GM18520 (cell line): ENCODE results near the gene ANGEL2.

Source experiments
- ATAC-seq: cut with Tn5 transposase; IDR thresholded peaks from one replicate; pipeline ENCODE4 v1.9.1; 2021; ENCODE audit not compliant: unreplicated experiment

Gene ANGEL2

GRCh38 chr1:212953321-212953720 lies 62.3 kb downstream of the ANGEL2 start:
- no peak for ATAC-seq

DNA sequence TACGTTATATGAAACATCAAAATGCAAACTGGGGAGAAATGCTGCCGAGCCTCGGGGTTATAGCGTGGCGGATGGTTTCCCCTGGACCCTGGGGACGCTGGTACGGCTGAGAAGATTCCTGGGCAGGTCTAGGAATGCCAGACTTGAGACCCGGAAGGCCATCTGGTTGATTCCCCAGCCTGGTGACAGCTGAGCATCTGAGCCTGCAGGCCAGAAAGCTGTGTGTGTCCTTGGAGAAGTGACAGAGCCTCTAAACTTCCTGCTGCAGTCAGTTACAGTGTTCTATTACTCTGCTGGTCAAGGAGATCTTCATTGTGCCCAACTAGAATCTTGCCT lies 63.1 kb downstream of the ANGEL2 start:
- no peak for ATAC-seq

DNA sequence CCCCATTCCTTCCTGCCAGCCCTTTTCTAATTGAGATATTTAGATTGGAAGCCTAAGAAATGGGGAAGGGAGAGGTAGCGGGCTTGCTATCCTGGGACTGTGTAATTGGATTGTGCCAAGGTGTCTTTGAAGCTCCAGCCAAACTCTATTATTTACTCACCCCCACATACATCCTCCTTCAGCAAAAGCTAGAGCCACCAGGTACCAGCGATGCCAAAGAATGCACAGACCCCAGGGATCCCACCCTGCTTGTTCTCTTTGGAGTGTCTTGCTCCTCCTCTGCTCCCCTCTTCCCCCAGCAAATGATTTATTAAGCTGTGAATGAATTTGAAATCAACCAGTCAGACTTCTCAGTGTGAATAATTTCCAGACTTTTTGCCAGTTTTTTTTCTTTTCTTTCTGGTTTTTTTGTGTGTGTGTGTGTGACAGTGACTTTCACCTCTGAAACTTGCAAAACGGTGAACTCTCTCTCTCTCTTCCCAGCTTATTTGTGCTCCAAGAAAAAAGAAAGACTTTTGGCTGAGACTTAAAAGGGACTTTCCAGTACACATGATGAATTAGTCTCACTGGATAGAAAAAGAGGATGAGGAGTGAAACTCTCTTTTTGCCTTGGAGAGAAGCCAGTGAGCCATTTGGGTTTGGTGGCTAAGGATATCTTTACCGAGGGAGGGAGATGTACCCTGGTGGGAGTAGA lies 63.6 kb downstream of the ANGEL2 start:
- no peak for ATAC-seq

DNA sequence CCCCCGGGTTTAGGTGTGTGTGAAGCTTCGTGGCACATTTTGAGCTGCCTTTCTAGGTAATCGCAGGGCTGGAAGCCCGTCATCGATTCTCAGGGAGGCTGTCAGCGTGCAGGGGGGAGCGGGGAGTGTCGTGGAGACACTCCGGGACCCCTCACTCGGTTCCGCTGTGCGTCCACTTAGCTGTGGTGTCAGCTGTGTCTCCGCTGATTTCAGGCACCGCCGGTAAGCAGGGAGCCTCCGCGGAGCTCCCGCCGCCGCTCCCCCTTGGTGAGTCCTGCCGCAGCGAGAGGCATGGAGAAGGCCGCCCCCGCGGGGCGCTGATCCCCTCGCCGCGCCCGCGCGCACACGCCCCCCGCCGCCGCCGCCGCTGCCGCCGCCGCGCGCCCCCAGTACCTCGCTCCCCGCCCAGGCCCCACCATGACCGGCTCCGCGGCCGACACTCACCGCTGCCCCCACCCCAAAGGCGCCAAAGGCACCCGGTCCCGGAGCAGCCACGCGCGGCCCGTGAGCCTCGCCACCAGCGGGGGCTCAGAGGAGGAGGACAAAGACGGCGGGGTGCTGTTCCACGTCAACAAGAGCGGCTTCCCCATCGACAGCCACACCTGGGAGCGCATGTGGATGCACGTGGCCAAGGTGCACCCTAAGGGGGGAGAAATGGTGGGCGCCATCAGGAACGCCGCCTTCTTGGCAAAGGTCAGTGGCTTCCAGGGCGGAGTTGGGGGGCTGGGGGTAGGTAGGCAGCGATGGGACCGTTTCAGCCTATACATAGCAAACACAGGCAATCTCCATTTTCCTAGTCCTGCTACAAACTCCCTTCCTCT lies 64.3 kb downstream of the ANGEL2 start:
- no peak for ATAC-seq

DNA sequence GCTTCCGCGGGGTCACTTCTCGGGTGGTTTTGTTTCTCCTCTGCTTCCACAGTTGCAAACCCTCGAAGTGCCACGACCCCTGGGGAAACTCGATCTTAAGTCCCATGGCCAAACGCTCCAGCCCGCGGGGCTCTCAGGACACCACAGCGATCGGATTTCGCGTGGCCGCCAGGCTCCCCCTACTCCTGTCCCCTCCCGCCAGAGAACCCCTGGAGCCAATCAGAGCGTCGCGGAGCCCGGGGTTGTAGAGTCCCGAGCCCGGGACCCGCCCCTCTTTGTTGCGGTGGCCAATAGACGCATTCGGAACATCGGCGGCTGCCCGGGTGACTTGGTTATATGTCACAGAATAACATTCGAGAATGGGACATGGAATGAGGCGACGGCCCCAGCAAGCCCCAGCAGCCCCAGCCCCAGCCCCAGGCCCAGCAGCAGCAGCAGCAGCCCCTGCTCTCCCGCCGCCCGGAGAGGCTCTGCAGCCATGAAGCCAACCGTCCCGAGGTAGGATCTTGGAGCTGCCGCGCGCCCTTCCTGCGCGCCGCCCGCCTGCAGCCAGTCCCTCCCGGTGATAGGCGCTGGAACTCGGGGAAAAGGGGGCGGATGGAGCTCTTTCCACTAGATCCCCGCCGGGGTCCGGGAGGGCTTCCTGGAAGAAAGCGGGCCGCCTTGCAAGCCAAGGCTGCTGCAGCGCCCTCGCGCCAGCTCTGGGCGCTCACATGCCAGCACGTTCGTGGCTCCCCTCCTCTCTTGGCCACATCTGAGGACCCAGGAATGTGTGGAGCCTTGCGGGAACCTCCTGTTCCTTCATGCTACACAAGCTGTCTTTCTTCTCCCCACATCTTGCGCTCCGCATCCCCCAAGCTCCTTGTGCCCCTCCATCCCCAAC lies 65.2 kb downstream of the ANGEL2 start, which contains the start of gene VASH2:
TSS of gene VASH2 (plus strand) at position 299 of the 883 bp plus-strand sequence. CDS start 1,002 bp downstream, outside the sequence.
- ATAC-seq: peak; percentile 89

- no peak for ATAC-seq
These were observed 65.9 kb downstream of the ANGEL2 start for GRCh38 chr1:212949771-212950170.

- ATAC-seq: no peak
These were observed 68.8 kb downstream of the ANGEL2 start for GRCh38 chr1:212946872-212947271.

GRCh38 chr1:212945463-212946160 lies 70.1 kb downstream of the ANGEL2 start:
- no peak for ATAC-seq

DNA sequence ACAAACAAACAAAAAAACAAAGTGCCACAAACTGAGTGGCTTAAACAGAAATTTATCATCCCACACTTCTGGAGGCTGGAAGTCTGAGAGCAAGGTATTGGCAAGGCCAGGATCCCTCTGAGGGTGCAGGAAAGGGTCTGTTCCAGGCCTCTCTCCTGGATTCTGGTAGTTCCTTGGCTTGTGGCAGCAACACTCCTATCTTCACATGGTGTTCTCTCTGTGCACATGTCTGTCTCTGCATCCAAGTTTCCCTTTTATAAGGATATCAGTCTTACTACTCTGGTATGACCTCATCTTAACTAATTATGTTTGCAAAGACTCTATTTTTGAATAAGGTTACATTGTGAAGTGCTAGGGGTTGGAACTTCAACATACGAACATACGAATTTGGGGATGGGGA lies 70.6 kb downstream of the ANGEL2 start:
- no peak for ATAC-seq

GRCh38 chr1:212944229-212944901 lies 71.3 kb downstream of the ANGEL2 start:
- no peak for ATAC-seq

DNA sequence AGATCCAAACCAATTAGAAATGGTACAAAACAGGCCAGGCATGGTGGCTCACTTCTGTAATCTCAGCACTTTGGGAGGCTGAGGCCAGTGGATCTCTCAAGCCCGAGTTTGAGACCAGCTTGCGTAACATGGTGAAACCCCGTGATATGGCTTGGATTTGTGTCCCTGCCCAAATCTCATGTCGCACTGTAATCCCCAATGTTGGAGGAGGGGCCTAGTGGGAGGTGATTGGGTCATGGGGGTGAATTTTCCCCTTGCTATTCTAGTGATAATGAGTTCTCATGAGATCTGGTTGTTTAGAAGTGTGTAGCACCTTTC lies 72.3 kb downstream of the ANGEL2 start:
- ATAC-seq: no peak

DNA sequence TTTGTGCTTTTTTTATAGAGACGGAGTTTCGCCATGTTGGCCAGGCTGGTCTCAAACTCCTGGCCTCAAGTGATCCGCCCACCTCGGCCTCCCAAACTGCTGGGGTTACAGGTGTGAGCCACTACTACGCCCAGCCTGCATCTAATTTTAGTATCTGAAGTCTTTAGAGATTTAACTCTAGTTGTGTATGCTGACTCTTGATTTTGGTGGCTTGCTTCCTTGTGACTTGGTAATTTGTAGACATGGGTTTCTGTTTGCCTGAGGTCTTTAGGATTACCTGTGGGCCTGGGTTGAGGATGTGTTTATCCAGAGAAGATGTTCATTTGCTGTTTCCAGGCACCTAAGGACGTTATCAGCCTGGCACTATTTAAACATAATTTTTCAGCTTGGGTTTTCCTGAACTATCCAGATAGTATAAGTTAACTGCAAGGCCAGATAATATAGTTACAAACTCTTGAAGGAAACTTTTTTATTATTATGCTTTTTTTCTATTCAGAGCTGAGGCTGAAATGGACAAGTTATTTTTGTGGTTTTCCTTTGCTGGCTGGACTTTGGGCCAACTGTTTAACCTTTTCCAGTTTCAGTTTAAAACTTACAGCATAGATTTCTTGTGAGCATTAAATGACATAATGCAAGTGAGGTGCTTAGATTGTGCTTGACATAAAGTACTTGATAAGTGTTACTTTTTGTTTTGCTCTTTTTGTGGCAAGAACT lies 72.8 kb downstream of the ANGEL2 start:
- ATAC-seq: no peak
